OCI-LY7 (cell line): ENCODE measurements around the gene MBTPS1. TPM values are rescaled to one million over a fixed set of nuclear protein-coding genes. Genes with fewer than 3 reads are reported as not detected.

Source experiments
- BruUV-seq: library from RNA; stranded (reverse); fragments of 400-500 nt; replicated peaks from 2 replicates; lab custom pipeline; 2021; lab: Mats Ljungman, UMichigan
- CTCF ChIA-PET: fragments of 300-600 bp; sonication (Branson Sonifier 250); formaldehyde crosslinking; loops from one replicate; lab custom pipeline; 2022; ENCODE audit warnings: antibody characterized with exemption; ENCODE audit not compliant: unreplicated experiment; lab: Charles Lee
- POLR2A ChIA-PET: fragments of 300-600 bp; sonication (Branson Sonifier 250); formaldehyde crosslinking; loops from one replicate; lab custom pipeline; 2022; ENCODE audit warnings: antibody characterized with exemption; lab: Charles Lee
- DNase-seq: peaks from one replicate; pipeline ENCODE4 v3.0.0-alpha.2; 2015; ENCODE audit warnings: low spot score
- H2AFZ ChIP-seq: fragments of 200-600 bp; sonication (generic), shearing (Covaris generic); 2 replicates; pipeline ENCODE4 v1.6.1; 2014; ENCODE audit warnings: mild to moderate bottlenecking, antibody characterized with exemption, low read length, moderate library complexity
- H3K27ac ChIP-seq: fragments of 200-600 bp; sonication (generic); 2 replicates; pipeline ENCODE4 v1.5.1; 2014; ENCODE audit warnings: mixed run types, low read depth, mild to moderate bottlenecking, moderate library complexity, low read length, inconsistent platforms; ENCODE audit not compliant: poor library complexity, severe bottlenecking
- H3K36me3 ChIP-seq: fragments of 200-600 bp; sonication (generic); 2 replicates; pipeline ENCODE4 v1.6.1; 2014; ENCODE audit warnings: mild to moderate bottlenecking, antibody characterized with exemption, low read length, moderate library complexity, mixed read lengths; ENCODE audit not compliant: insufficient read depth
- H3K4me1 ChIP-seq: fragments of 200-600 bp; sonication (generic); 2 replicates; pipeline ENCODE4 v1.5.1; 2014; ENCODE audit warnings: mild to moderate bottlenecking, low read length; ENCODE audit not compliant: insufficient read depth, poor library complexity, severe bottlenecking
- H3K4me2 ChIP-seq: fragments of 200-600 bp; sonication (generic); 2 replicates; pipeline ENCODE4 v1.6.1; 2014; ENCODE audit warnings: mild to moderate bottlenecking, low read length
- H3K4me3 ChIP-seq: fragments of 200-600 bp; sonication (generic); 2 replicates; pipeline ENCODE4 v1.5.1; 2014; ENCODE audit warnings: mild to moderate bottlenecking, low read depth, low read length; ENCODE audit not compliant: poor library complexity, severe bottlenecking
- H3K79me2 ChIP-seq: fragments of 200-600 bp; sonication (generic); 2 replicates; pipeline ENCODE4 v1.6.1; 2016; ENCODE audit warnings: low read depth, mild to moderate bottlenecking, low read length, moderate library complexity, mixed read lengths; ENCODE audit not compliant: insufficient read depth
- H3K9me2 ChIP-seq: fragments of 200-600 bp; sonication (generic); 2 replicates; pipeline ENCODE4 v1.6.1; 2016; ENCODE audit warnings: mild to moderate bottlenecking, low read length, mixed read lengths; ENCODE audit not compliant: insufficient read depth
- H3K9me3 ChIP-seq: fragments of 200-600 bp; sonication (generic); 2 replicates; pipeline ENCODE4 v1.6.1; 2014; ENCODE audit warnings: mild to moderate bottlenecking, mixed run types, low read length, mixed read lengths
- H4K20me1 ChIP-seq: fragments of 200-600 bp; sonication (generic); 2 replicates; pipeline ENCODE4 v1.6.1; 2014; ENCODE audit warnings: mild to moderate bottlenecking, antibody characterized with exemption, low read length, moderate library complexity, mixed read lengths; ENCODE audit not compliant: insufficient read depth
- EZH2phosphoT487 ChIP-seq: fragments of 200-600 bp; sonication (generic); IDR thresholded peaks from 2 replicates; pipeline ENCODE4 v1.6.1; 2018; ENCODE audit warnings: low read depth, borderline replicate concordance, mild to moderate bottlenecking, mixed run types, antibody characterized with exemption, low read length, moderate library complexity, mixed read lengths
- intact Hi-C: fragments of 100-400 bp; cut with micrococcal nuclease; formaldehyde crosslinking; loops from one replicate; pipeline ENCODE4 v1.10.0; 2022; ENCODE audit not compliant: unreplicated experiment
- total RNA-seq, 2 experiments: library from RNA; depleted of rRNA in 1 of 2; stranded (reverse); fragments of >200 nt in 1 of 2; shearing (Covaris generic) in 1 of 2; gene quantifications; 2 replicates each; pipeline ENCODE4 v1.2.3, GENCODE V29; 2014 to 2022
- TF ChIP-seq, protein P1 (sequence below): fragments of 200-600 bp; sonication (generic); conservative IDR thresholded peaks from 2 replicates; pipeline ENCODE4 v1.5.1; 2014; ENCODE audit warnings: mild to moderate bottlenecking, antibody characterized with exemption, low read length, moderate library complexity, mixed read lengths

Gene MBTPS1
- total RNA-seq, 2 experiments from 2014 or later = 49.6 to 65.2 TPM

DNA sequence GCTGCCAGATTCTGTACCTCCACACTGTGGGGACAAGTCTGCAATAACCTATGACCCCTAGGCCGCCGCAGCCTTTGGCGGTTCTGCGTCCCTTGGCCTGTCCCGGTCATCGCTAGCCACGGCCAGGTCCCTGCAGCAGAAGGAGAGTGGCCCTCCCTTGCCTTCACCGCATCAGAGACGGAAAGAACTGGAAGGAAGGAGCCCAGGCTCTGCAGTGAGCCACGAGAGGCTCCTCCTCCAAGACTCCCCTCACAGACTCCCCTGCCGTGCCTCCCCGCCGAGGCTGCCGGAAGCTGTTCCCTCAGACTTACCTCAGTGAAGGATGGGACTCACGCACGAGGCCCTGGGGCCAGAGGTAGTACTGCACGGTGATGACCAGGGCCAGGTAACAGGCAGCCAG lies 85.2 kb downstream of the MBTPS1 start:
- H3K4me2 ChIP-seq = no peak overlapping the region
- H3K79me2 ChIP-seq = no peaks in the 10 kb centered on the region
- H2AFZ ChIP-seq = no peak overlapping the region
- intact Hi-C loops = no loop called here
- no peaks in the 10 kb centered on the region for H4K20me1 ChIP-seq
- H3K27ac ChIP-seq = no peak overlapping the region
- ChIA-PET POLR2A (no interaction called here), CTCF (no interaction called here)
- TF ChIP-seq EZH2phosphoT487 = no peak
- TF ChIP-seq, protein P1, sequence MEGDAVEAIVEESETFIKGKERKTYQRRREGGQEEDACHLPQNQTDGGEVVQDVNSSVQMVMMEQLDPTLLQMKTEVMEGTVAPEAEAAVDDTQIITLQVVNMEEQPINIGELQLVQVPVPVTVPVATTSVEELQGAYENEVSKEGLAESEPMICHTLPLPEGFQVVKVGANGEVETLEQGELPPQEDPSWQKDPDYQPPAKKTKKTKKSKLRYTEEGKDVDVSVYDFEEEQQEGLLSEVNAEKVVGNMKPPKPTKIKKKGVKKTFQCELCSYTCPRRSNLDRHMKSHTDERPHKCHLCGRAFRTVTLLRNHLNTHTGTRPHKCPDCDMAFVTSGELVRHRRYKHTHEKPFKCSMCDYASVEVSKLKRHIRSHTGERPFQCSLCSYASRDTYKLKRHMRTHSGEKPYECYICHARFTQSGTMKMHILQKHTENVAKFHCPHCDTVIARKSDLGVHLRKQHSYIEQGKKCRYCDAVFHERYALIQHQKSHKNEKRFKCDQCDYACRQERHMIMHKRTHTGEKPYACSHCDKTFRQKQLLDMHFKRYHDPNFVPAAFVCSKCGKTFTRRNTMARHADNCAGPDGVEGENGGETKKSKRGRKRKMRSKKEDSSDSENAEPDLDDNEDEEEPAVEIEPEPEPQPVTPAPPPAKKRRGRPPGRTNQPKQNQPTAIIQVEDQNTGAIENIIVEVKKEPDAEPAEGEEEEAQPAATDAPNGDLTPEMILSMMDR = no peak
- no peaks in the 10 kb centered on the region for H3K9me3 ChIP-seq
- no TSS peak for BruUV-seq
- H3K9me2 ChIP-seq = no peaks in the 10 kb centered on the region
- DNase-seq = no peak
- H3K36me3 ChIP-seq = no peaks in the 10 kb centered on the region
- no peaks in the 10 kb centered on the region for H3K4me1 ChIP-seq
- no peak overlapping the region for H3K4me3 ChIP-seq

DNA sequence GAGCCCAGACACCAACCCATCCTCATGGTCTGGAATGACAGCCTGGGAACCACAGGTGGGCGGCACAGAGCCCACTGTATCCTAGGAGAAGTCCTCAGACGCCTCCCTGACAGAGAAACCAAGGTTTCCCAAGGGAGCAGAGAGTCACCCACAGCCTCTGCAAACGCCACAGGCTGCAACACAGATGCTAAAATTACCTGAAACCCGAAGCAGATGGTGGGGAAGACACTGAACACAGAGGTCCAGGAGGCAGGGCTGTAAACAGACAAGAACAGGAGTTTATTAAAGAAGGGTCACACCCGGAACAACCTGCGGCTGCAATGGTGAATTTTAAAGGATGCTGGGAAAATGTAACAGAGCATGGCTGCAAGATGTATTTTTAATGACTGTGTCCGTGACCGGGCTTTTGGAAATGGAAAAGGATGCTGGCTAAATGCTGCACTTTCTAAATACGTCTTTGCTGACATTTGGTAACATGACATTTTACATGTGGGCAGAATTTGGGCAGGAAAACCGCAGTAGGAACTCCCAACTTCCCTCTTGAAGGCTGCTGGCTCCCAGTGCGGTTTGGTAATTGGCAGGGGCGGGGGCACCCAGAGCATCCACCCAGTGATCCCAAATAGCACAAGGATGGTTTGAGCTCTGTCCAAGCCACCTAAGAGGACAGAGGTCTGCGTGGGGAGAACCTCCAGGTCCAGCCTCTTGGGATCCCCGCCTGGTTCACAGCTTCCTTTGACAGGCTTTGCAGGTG lies 87.3 kb downstream of the MBTPS1 start:
- ChIA-PET POLR2A (no interaction called here), CTCF (no interaction called here)
- H3K4me1 ChIP-seq = no peaks in the 10 kb centered on the region
- BruUV-seq = no TSS peak
- H2AFZ ChIP-seq = no peak overlapping the region
- H3K27ac ChIP-seq = no peak overlapping the region
- H3K4me3 ChIP-seq = no peak overlapping the region
- H3K9me2 ChIP-seq = no peaks in the 10 kb centered on the region
- H3K9me3 ChIP-seq = no peaks in the 10 kb centered on the region
- H3K4me2 ChIP-seq = no peak overlapping the region
- H3K36me3 ChIP-seq = no peaks in the 10 kb centered on the region
- TF ChIP-seq, protein P1 = no peak
- no peak for TF ChIP-seq EZH2phosphoT487
- no peak for DNase-seq
- no peaks in the 10 kb centered on the region for H4K20me1 ChIP-seq
- no peaks in the 10 kb centered on the region for H3K79me2 ChIP-seq
- intact Hi-C loops = no loop called here

- ChIA-PET POLR2A (no interaction called here), CTCF (no interaction called here)
- no peak overlapping the region for H2AFZ ChIP-seq
- H3K9me3 ChIP-seq = no peaks in the 10 kb centered on the region
- no peaks in the 10 kb centered on the region for H4K20me1 ChIP-seq
- H3K4me2 ChIP-seq = no peak overlapping the region
- no peaks in the 10 kb centered on the region for H3K9me2 ChIP-seq
- no peak overlapping the region for H3K4me3 ChIP-seq
- H3K79me2 ChIP-seq = no peaks in the 10 kb centered on the region
- intact Hi-C loops = no loop called here
- H3K27ac ChIP-seq = no peak overlapping the region
- BruUV-seq = no TSS peak
- no peak for TF ChIP-seq EZH2phosphoT487
- TF ChIP-seq, protein P1 = no peak
- H3K4me1 ChIP-seq = no peaks in the 10 kb centered on the region
- DNase-seq = no peak
- no peaks in the 10 kb centered on the region for H3K36me3 ChIP-seq
These were observed 89.1 kb downstream of the MBTPS1 start for GRCh38 chr16:84027625-84028024.
